ENCODE measurements around the gene PLD2. TPM values are rescaled to one million over a fixed set of nuclear protein-coding genes. Genes with fewer than 3 reads are reported as not detected.

PLD2 gene
- total RNA-seq, 1 experiment from 2014 or later = 31.7 TPM

DNA sequence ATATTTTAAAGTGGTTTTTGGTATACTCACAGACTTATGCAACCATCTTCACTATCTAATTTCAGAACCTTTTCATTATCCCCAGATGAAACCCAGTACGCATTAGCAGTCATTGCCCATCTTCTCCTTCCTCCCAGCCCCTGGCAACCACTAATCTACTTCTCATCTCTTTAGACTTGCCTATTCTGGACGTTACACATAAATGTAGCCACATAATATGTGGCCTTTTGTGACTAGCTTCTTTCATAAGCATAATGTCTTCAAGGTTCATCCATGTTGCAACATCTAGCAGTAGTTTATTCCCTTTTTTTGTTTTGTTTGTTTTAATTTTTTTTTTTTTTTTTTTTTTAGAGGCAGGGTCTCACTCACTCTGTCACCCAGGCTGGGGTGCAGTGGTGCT, 63.9 kb downstream of the PLD2 start:
- no TSS peak for BruUV-seq (replicated peaks)
- H3K9me3 Mint-ChIP-seq (ENCODE audit: unreplicated experiment) = no peaks in the 10 kb centered on the region

DNA sequence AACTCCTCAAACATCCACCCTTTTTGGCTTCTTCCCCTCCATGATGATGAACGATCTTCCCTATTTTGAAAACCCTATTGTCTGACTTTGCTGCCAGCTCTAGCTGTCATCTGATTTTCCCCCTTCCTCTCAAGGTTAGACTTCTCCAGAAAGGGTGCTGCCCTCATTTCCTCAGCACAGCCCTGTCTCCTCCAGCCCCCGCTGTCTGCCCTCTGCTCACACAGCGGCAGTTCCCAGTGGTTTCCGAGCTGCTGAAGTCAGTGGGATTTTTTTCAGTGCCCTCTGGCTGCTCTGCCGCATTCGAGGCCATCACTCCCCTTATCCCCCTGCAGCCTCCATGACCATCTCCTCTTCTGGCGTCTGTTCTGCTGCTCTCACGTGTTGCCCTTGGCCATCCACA, 65.8 kb downstream of the PLD2 start:
- H3K36me3 Mint-ChIP-seq (ENCODE audit: insufficient read depth, unreplicated experiment) = peaks cover 73% of the 10 kb centered on the region
- peaks cover 17% of the 10 kb centered on the region for H3K4me1 Mint-ChIP-seq (ENCODE audit: insufficient read depth, unreplicated experiment)
- no TSS peak for BruUV-seq (replicated peaks)
- ChIA-PET CTCF (interaction anchor here (0.6 kb wide), 1 partner anchor 12 kb away, joined by 4 read pairs; no protein-coding TSS in a partner anchor), POLR2A (interaction anchor here (1.7 kb wide), 1 partner anchor 66 kb away, joined by 5 read pairs; the partner anchor contains the start of gene PLD2)
- no peaks in the 10 kb centered on the region for H3K27me3 Mint-ChIP-seq (ENCODE audit: insufficient read depth, unreplicated experiment)
- H3K9me3 Mint-ChIP-seq (ENCODE audit: unreplicated experiment) = no peaks in the 10 kb centered on the region
- no peak for DNase-seq (ENCODE audit: unreplicated experiment)
- intact Hi-C loops (cut with micrococcal nuclease) = no loop called here
- H3K27ac Mint-ChIP-seq (ENCODE audit: low read depth, unreplicated experiment) = peak overlapping the region; percentile 7
- TF ChIP-seq, protein P1, sequence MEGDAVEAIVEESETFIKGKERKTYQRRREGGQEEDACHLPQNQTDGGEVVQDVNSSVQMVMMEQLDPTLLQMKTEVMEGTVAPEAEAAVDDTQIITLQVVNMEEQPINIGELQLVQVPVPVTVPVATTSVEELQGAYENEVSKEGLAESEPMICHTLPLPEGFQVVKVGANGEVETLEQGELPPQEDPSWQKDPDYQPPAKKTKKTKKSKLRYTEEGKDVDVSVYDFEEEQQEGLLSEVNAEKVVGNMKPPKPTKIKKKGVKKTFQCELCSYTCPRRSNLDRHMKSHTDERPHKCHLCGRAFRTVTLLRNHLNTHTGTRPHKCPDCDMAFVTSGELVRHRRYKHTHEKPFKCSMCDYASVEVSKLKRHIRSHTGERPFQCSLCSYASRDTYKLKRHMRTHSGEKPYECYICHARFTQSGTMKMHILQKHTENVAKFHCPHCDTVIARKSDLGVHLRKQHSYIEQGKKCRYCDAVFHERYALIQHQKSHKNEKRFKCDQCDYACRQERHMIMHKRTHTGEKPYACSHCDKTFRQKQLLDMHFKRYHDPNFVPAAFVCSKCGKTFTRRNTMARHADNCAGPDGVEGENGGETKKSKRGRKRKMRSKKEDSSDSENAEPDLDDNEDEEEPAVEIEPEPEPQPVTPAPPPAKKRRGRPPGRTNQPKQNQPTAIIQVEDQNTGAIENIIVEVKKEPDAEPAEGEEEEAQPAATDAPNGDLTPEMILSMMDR (IDR thresholded peaks at IDR 0.05; ENCODE audit: unreplicated experiment) = no peak
- H3K4me3 Mint-ChIP-seq (ENCODE audit: unreplicated experiment) = no peak overlapping the region

More for the DNA sequence above, 63.9 kb downstream of the PLD2 start:
- Mint-ChIP-seq H3K4me1 (ENCODE audit: insufficient read depth, unreplicated experiment) (peaks cover 20% of the 10 kb centered on the region), H3K27ac (ENCODE audit: low read depth, unreplicated experiment) (peak overlapping the region; percentile 56), H3K27me3 (ENCODE audit: insufficient read depth, unreplicated experiment) (no peaks in the 10 kb centered on the region), H3K4me3 (ENCODE audit: unreplicated experiment) (no peak overlapping the region), H3K36me3 (ENCODE audit: insufficient read depth, unreplicated experiment) (peaks cover 66% of the 10 kb centered on the region)
- POLR2A ChIA-PET = interaction anchor here (1.6 to 6.0 kb wide), 4 partner anchors 11 to 81 kb away, joined by 4 to 23 read pairs (median 9); partner anchors contain the start of gene MINK1
- DNase-seq (ENCODE audit: unreplicated experiment) = no peak
- CTCF ChIA-PET = interaction anchor here (0.8 to 2.2 kb wide), 2 partner anchors 8 to 81 kb away, joined by 3 to 9 read pairs; no protein-coding TSS in a partner anchor
- intact Hi-C loops (cut with micrococcal nuclease) = no loop called here
- TF ChIP-seq, protein P1 (IDR thresholded peaks at IDR 0.05; ENCODE audit: unreplicated experiment) = no peak

Other genes with a start within 250 kb of the PLD2 start
- gene GGT6, start 246.6 kb upstream of the PLD2 start, total RNA-seq (2022) = not detected in 2 replicates
- gene SMTNL2, start 222.6 kb upstream of the PLD2 start, total RNA-seq (2022) = not detected in 2 replicates
- not detected in 2 replicates for gene ALOX15, start 165.5 kb upstream of the PLD2 start, total RNA-seq (2022)
- 63.9 and 74.8 TPM in 2 replicates for gene PELP1, start 103.0 kb upstream of the PLD2 start, total RNA-seq (2022)
- 20.7 and 25.1 TPM in 2 replicates for gene ARRB2, start 96.5 kb upstream of the PLD2 start, total RNA-seq (2022)
- gene MED11, start 75.7 kb upstream of the PLD2 start, total RNA-seq (2022) = 15.2 and 15.8 TPM in 2 replicates
- 1.3 and 1.8 TPM in 2 replicates for gene ZMYND15, start 67.3 kb upstream of the PLD2 start, total RNA-seq (2022)
- gene CXCL16, start 67.2 kb upstream of the PLD2 start, total RNA-seq (2022) = 16.7 and 20.6 TPM in 2 replicates
- gene TM4SF5, start 35.3 kb upstream of the PLD2 start, total RNA-seq (2022) = not detected in 2 replicates
- gene VMO1, start 20.8 kb upstream of the PLD2 start, total RNA-seq (2022) = 0.77 and 1.1 TPM in 2 replicates
- gene GLTPD2, start 18.2 kb upstream of the PLD2 start, total RNA-seq (2022) = not detected in 2 replicates
- 169 and 182 TPM in 2 replicates for gene PSMB6, start 11.0 kb upstream of the PLD2 start, total RNA-seq (2022)
- 106 and 124 TPM in 2 replicates for gene MINK1, start 26.2 kb downstream of the PLD2 start, total RNA-seq (2022)
- gene C17orf107, start 92.4 kb downstream of the PLD2 start, total RNA-seq (2022) = 3.6 and 4.3 TPM in 2 replicates
- gene CHRNE, start 95.9 kb downstream of the PLD2 start, total RNA-seq (2022) = not detected in 2 replicates
- gene GP1BA, start 125.1 kb downstream of the PLD2 start, total RNA-seq (2022) = not detected in 2 replicates
- 46.8 and 54.5 TPM in 2 replicates for gene SLC25A11, start 132.9 kb downstream of the PLD2 start, total RNA-seq (2022)
- 100.0 and 109 TPM in 2 replicates for gene RNF167, start 133.1 kb downstream of the PLD2 start, total RNA-seq (2022)
- gene PFN1, start 141.4 kb downstream of the PLD2 start, total RNA-seq (2022) = 1,010 and 1,106 TPM in 2 replicates
- 19.0 and 20.2 TPM in 2 replicates for gene ENO3, start 144.0 kb downstream of the PLD2 start, total RNA-seq (2022)
- gene SPAG7, start 160.7 kb downstream of the PLD2 start, total RNA-seq (2022) = 112 and 151 TPM in 2 replicates
- gene CAMTA2, start 180.5 kb downstream of the PLD2 start, total RNA-seq (2022) = 126 and 154 TPM in 2 replicates
- gene INCA1, start 190.4 kb downstream of the PLD2 start, total RNA-seq (2022) = 0.44 and 0.49 TPM in 2 replicates
- gene KIF1C, start 190.8 kb downstream of the PLD2 start, total RNA-seq (2022) = 84.8 and 100 TPM in 2 replicates
- not detected in 2 replicates for gene SLC52A1, start 228.3 kb downstream of the PLD2 start, total RNA-seq (2022)